Measurements from ENCODE around the gene RABGAP1L.
A peak's percentile ranks its signal among the peaks of the same experiment; 100 is the strongest.

Gene RABGAP1L

DNA sequence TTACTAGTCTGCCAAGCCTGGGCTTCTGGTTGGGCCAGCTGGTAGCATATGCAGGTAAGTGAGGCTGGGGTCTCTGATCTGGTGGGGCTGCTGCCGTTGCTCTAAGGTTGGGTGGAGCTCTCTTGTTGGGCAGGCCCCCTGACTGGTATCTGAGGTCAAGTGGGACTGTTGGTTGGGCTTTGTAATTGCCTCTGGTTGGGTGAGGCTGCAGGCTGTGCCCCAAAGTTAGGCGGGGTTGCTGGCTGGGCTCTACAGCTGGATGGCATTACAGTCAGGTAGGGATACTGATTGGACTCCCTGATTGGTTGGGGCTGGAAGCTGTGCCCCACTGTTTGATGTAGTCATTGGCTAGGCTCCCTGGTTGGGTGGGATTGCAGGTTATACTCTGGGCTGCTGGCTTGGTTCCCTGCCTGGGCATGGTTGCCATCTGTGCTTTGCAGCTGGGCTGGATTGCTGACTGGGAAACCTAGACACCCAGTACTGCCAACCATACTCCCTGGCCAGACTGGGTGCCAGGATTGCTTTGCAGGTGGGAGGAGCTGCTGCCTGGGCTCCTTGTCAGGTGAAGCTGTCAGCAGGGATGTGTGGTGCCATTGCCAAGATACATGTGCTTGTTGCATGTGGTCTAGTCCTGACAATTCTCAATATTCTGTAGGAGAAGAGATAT lies 130.5 kb downstream of the RABGAP1L start:
- Histone ChIP-seq H3K4me1 (ENCODE audit: low read length) (no peaks in the 10 kb centered on the region), H3K27me3 (ENCODE audit: low read depth, low read length) (no peaks in the 10 kb centered on the region), H3K4me3 (ENCODE audit: low read length) (no peak overlapping the region), H2AFZ (ENCODE audit: low read depth, low read length) (no peak overlapping the region), H3K9ac (ENCODE audit: low read length) (no peak overlapping the region), H3K4me2 (ENCODE audit: low read length) (no peak overlapping the region), H3K27ac (ENCODE audit: low read length) (no peak overlapping the region), H3K79me2 (ENCODE audit: low read length) (no peaks in the 10 kb centered on the region), H3K9me3 (ENCODE audit: insufficient read depth, low read length) (no peaks in the 10 kb centered on the region), H4K20me1 (ENCODE audit: insufficient read depth, low read length) (no peaks in the 10 kb centered on the region), H3K36me3 (replicated peaks; ENCODE audit: low read depth, low read length) (peaks cover 29% of the 10 kb centered on the region)
- TF ChIP-seq EZH2phosphoT487 (IDR thresholded peaks at IDR 0.05; ENCODE audit: low read depth): no peak
- TF ChIP-seq, protein P1, sequence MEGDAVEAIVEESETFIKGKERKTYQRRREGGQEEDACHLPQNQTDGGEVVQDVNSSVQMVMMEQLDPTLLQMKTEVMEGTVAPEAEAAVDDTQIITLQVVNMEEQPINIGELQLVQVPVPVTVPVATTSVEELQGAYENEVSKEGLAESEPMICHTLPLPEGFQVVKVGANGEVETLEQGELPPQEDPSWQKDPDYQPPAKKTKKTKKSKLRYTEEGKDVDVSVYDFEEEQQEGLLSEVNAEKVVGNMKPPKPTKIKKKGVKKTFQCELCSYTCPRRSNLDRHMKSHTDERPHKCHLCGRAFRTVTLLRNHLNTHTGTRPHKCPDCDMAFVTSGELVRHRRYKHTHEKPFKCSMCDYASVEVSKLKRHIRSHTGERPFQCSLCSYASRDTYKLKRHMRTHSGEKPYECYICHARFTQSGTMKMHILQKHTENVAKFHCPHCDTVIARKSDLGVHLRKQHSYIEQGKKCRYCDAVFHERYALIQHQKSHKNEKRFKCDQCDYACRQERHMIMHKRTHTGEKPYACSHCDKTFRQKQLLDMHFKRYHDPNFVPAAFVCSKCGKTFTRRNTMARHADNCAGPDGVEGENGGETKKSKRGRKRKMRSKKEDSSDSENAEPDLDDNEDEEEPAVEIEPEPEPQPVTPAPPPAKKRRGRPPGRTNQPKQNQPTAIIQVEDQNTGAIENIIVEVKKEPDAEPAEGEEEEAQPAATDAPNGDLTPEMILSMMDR (IDR thresholded peaks at IDR 0.05; ENCODE audit: low read depth, low read length): no peak

DNA sequence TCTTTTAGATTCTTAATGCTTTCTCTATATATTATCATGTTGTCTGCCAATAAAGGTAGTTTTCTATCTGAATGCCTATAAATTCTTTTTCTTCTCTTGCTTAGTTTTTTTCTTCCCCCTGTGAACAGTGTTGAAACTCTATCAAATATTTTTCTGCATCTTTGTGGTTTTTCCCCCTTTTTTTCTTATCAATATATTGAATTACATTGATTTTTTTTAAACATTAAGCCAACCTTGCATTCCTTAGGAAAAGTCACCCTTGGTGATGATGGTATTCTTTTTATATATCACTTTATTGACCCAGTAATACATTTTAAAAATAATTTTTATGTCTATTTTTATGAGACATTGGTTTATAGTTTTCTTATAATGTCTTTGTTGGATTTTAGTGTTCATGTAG lies 131.7 kb downstream of the RABGAP1L start:
- no peaks in the 10 kb centered on the region for H3K4me1 ChIP-seq (ENCODE audit: low read length)
- H3K79me2 ChIP-seq (ENCODE audit: low read length): no peaks in the 10 kb centered on the region
- no peak overlapping the region for H3K4me2 ChIP-seq (ENCODE audit: low read length)
- peaks cover 29% of the 10 kb centered on the region for H3K36me3 ChIP-seq (replicated peaks; ENCODE audit: low read depth, low read length)
- no peak overlapping the region for H2AFZ ChIP-seq (ENCODE audit: low read depth, low read length)
- TF ChIP-seq EZH2phosphoT487 (IDR thresholded peaks at IDR 0.05; ENCODE audit: low read depth): no peak
- TF ChIP-seq, protein P1 (IDR thresholded peaks at IDR 0.05; ENCODE audit: low read depth, low read length): no peak
- no peaks in the 10 kb centered on the region for H4K20me1 ChIP-seq (ENCODE audit: insufficient read depth, low read length)
- no peak overlapping the region for H3K4me3 ChIP-seq (ENCODE audit: low read length)
- no peak overlapping the region for H3K9ac ChIP-seq (ENCODE audit: low read length)
- no peak overlapping the region for H3K27ac ChIP-seq (ENCODE audit: low read length)
- no peaks in the 10 kb centered on the region for H3K9me3 ChIP-seq (ENCODE audit: insufficient read depth, low read length)
- no peaks in the 10 kb centered on the region for H3K27me3 ChIP-seq (ENCODE audit: low read depth, low read length)

DNA sequence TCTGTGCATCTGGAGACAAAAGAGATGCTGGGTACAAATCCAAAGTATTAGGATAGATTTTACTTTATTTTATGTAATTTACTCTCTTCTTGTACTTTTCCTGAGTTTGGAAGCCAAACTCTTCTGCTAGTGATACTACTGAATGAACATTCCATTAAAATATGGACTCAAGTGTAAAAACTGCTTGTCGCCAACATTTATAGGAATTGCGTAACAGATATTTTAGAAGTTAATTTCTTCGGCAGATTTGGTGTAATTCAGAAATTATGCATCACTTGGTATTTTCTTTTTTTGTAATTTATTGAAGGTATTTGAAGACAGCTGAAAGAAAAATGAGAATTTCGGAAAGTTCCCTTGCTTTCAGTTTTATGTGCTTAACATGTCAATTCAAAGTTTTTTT lies 137.0 kb downstream of the RABGAP1L start:
- Histone ChIP-seq H3K79me2 (ENCODE audit: low read length) (no peaks in the 10 kb centered on the region), H4K20me1 (ENCODE audit: insufficient read depth, low read length) (no peaks in the 10 kb centered on the region), H3K4me1 (ENCODE audit: low read length) (no peaks in the 10 kb centered on the region), H3K9ac (ENCODE audit: low read length) (no peak overlapping the region), H3K4me2 (ENCODE audit: low read length) (no peak overlapping the region), H3K27me3 (ENCODE audit: low read depth, low read length) (no peaks in the 10 kb centered on the region), H3K36me3 (replicated peaks; ENCODE audit: low read depth, low read length) (peaks cover 13% of the 10 kb centered on the region), H3K9me3 (ENCODE audit: insufficient read depth, low read length) (peaks cover 5% of the 10 kb centered on the region), H2AFZ (ENCODE audit: low read depth, low read length) (no peak overlapping the region), H3K4me3 (ENCODE audit: low read length) (no peak overlapping the region), H3K27ac (ENCODE audit: low read length) (no peak overlapping the region)
- TF ChIP-seq, protein P1 (IDR thresholded peaks at IDR 0.05; ENCODE audit: low read depth, low read length): no peak
- TF ChIP-seq EZH2phosphoT487 (IDR thresholded peaks at IDR 0.05; ENCODE audit: low read depth): no peak

DNA sequence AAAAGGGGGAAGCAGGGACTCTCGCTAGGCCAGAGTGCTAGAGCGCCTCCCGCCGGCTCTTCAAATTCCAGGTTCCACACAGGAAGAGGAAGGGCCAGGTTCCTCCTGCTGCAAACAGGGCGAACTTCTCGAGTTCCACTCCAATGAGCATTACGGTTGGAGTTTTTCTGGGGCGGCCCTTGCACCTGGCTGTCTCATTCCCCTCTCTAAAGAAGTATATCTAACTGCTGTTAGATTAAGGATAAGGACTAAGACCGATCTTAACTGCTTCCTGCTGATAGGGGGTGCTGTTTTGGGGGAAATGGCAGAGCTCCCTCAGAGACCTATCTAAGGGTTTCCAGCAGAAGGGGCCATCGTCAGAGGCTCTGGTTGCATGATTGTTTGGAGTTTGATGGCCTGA lies 138.0 kb downstream of the RABGAP1L start:
- H3K4me3 ChIP-seq (ENCODE audit: low read length): no peak overlapping the region
- no peak overlapping the region for H3K9ac ChIP-seq (ENCODE audit: low read length)
- no peak overlapping the region for H3K27ac ChIP-seq (ENCODE audit: low read length)
- H2AFZ ChIP-seq (ENCODE audit: low read depth, low read length): no peak overlapping the region
- no peaks in the 10 kb centered on the region for H3K27me3 ChIP-seq (ENCODE audit: low read depth, low read length)
- H3K4me1 ChIP-seq (ENCODE audit: low read length): no peaks in the 10 kb centered on the region
- no peaks in the 10 kb centered on the region for H3K79me2 ChIP-seq (ENCODE audit: low read length)
- H4K20me1 ChIP-seq (ENCODE audit: insufficient read depth, low read length): no peaks in the 10 kb centered on the region
- H3K4me2 ChIP-seq (ENCODE audit: low read length): no peak overlapping the region
- peaks cover 8% of the 10 kb centered on the region for H3K9me3 ChIP-seq (ENCODE audit: insufficient read depth, low read length)
- peaks cover 22% of the 10 kb centered on the region for H3K36me3 ChIP-seq (replicated peaks; ENCODE audit: low read depth, low read length)
- TF ChIP-seq, protein P1 (IDR thresholded peaks at IDR 0.05; ENCODE audit: low read depth, low read length): 0 out of 2 replicates have a peak, but pooled peaks have one; percentile 9
- TF ChIP-seq EZH2phosphoT487 (IDR thresholded peaks at IDR 0.05; ENCODE audit: low read depth): no peak
